GM19035 (cell line): ENCODE measurements around the gene ADAMTSL4.
"Not testable (repeated sequence)": the region's sequence is repeated elsewhere in the genome, so short reads cannot be mapped to it uniquely, and the experiment has no call there.

Experiments used
- ATAC-seq: cut with Tn5 transposase; IDR thresholded peaks from one replicate; pipeline ENCODE4 v1.9.1; 2021; ENCODE audit not compliant: unreplicated experiment

Gene ADAMTSL4

DNA sequence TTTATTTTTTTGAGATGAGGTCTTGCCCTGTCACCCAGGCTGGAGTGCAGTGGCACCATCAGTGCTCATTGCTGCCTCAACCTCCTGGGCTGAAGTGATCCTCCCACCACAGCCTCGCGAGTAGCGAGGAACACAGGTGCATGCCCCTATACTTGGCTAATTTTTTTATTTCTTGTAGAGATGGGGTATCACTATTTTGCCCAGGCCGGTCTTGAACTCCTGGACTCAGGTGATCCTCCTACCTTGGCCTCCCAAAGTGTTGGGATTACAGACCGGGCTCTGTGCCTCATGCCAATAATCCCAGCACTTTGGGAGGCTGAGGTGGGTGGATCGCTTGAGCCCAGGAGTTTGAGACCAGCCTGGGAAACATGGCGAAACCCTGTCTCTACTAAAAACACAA is 32.2 kb downstream of the ADAMTSL4 start:
- not testable (repeated sequence) for ATAC-seq

DNA sequence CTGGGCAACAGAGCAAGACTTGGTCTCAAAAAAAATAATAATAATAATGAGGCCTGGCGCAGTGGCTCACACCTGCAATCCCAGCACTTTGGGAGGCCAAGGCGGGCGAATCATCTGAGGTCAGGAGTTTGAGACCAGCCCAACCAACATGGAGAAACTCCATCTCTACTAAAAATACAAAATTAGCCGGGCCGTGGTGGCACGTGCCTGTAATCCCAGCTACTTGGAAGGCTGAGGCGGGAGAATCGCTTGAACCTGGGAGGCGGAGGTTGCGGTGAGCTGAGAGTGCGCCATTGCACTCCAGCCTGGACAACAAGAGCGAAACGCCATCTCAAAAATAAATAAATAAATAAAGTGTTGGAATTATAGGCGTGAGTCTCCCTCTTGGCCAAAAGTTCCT is 32.8 kb downstream of the ADAMTSL4 start:
- not testable (repeated sequence) for ATAC-seq

DNA sequence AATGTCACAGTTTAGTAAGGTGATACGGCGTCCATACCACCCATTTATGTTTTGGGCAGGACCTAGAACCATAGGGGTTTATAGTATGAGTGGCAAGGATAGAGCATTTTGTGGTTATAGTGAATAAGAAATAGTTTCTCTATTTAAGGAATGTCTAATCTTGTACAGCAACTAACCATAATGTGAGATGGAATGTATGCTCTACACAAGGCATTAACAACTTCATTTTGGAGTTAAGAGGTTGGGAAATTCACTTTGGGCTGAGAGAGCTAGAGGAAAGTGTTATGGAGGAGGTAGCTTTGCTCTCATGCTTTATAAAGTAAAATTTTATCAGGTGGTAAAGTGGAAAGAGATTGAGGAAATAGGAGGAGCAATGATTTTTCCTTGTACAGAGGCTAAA is 33.2 kb downstream of the ADAMTSL4 start:
- ATAC-seq = no peak

DNA sequence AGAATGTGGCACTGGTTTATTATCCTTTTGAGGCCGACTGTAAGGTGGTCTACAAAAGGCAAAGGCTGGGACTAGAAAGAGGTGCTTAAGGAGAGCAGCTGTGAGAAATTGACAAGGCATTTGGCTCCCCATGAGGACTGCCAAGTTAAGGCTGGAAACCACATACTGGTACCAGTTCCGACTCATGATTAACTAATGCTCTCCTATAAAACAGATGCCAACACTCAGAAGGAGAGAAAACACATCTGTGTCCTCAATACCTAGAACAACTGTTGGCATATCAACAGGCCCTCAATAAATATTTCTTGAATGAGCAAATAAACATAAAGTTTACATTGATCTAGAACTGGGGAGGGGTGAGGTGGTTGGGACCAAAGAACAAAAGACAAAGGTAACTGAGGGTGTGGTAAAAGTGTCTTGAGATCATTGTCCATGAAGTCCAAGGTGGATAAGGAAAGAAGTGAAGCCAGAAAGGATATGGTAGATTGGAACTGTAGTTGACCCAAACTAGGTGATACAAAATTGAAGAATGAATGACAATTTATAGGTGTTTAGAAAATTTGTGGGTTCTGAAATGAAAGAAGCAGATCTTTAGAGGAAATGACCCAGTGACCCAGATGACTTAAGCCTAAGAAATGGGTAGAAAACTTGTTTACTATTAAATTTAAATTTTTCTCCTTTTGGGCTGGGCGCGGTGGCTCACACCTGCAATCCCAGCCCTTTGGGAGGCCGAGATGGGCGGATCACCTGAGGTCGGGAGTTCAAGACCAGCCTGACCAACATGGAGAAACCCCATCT is 47.1 kb downstream of the ADAMTSL4 start:
- no peak for ATAC-seq

DNA sequence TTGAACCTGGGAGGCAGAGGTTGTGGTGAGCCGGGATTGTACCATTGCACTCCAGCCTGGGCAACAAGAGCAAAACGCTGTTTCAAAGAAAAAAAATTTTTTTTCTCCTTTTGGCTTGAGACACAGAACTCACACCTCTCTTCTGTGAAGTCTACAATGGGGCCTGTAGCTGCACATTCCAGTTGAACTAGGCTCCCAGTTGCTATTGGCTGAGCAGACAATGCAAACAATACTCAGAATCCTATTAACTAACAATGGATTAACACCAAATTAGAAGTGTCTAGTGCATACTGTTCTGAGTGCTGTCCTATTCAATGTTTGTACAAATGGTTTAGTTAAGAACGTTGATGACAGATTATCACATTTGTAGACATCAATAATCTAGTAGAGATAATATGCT is 47.8 kb downstream of the ADAMTSL4 start:
- no peak for ATAC-seq

DNA sequence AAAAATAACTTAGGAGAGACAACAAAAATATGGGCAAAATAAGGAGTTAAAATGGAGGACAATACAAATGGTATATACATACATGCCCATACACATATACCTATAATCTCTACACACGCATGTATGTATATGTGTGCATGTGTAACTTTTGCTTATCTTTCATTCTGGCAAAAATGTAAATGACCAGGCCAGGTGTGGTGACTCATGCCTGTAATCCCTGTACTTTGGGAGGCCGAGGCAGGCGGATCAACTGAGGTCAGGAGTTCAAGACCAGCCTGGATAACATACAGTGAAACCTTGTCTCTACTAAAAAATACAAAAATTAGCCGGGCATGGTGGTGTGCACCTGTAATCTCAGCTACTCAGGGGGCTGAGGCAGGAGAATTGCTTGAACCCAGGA is 49.1 kb downstream of the ADAMTSL4 start:
- ATAC-seq = not testable (repeated sequence)

DNA sequence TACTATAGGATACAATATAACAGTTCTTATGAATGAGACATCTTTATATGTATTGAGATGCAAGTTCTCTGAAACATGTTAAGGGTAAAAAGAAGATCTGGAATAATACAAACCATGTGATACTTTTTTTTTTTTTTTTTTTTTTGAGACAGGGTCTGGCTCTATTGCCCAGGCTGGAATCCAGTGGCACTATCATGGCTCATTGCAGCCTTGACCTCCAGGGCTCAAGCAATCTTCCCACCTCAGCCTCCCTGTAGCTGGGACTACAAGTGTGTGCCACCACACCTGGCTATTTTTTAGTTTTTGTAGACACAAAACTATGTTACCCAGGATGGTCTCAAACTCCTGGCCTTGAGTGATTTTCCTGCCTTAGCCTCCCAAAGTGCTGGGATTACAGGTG is 52.3 kb downstream of the ADAMTSL4 start:
- no peak for ATAC-seq

DNA sequence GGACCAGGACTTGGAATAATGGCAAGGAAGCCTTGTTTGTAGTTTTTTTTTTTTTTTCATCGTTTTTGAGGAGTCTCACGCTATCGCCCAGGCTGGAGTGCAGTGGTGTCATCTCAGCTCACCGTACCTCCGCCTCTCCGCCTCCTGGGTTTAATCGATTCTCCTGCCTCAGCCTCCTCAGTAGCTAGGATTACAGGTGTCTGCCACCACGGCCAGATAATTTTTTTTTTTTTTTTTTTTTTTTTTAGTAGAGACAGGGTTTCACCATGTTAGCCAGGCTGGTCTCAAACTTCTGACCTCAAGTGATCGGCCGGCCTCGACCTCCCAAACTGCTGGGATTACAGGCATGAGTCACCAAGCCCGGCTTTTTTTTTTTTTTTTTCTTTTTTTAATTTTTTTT is 53.2 kb downstream of the ADAMTSL4 start:
- ATAC-seq = not testable (repeated sequence)

DNA sequence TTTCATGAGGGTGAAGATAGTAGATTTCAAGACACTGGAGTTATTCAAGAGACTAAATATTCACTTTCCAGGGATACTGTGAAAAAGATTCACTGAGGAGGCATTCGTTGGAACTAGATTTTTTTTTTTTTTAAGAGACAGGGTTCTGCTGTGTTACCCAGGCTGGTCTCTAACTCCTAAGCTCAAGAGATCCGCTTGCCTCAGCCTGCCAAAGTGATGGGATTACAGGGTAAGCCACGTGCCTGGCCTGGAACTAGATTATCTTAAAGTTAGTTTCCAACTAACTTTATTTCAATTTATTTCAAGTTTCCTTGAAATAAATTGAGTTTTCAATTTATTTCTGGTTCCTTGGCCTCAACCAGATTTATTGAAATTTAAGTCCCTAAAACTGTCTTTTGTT is 54.5 kb downstream of the ADAMTSL4 start:
- no peak for ATAC-seq

DNA sequence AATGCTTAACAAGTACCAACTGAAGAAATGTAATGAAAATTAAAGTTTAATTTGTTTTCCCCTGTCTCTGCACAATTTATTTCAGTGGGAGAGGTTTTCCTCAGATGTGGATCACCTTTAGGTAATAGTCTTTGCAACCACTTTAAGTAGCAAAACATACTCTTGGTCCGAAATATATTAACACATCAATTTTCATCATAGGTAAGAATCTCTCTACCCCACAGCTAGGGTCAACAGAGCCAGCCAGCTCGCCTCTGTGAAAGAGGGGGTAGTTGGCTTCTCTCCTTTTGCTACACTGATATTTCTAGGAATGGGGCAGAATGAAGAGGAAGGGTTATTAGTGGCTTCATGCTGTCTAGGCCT is 55.0 kb downstream of the ADAMTSL4 start:
- ATAC-seq = no peak

DNA sequence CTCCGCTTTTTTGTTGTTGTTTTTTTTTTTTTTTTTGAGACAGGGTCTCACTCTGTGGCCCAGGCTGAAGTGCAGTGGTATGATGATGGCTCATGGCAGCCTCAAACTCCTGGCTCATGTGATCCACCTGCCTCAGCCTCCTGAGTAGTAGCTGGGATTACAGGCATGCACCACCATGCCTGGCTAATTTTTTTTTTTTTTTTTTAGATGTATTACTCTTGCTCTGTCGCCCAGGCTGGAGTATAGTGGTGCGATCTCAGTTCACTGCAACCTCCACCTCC is 56.2 kb downstream of the ADAMTSL4 start:
- ATAC-seq = not testable (repeated sequence)

DNA sequence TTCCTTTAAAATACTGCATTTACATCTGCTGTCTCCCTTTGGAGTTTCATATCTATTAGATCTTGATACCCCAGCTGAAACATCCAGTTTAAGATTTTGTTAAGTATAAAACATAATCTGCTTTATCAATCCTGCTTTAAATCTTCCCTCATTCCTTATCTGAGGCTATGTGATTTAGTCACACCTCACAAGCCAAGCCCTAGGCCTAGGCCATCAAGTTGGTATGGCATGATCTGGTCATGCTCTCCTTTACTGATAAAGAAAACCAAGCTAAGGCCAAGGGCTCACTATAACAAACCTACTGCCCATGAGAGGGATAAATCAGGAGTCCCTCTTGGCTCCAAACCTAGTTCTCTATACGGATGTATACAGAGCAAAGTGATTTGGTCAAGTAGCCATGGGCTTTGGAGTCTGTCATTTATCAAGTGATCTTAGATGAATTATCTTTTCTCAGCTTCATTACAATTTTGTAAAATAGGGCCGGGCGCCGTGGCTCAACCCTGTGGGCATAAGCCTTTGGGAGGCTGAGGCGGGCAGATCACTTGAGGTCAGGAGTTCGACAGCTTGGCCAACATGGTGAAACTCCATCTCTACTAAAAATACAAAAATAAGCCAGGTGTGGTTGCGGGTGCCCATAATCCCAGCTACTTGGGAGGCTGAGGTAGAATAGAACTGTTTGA is 57.4 kb downstream of the ADAMTSL4 start:
- no peak for ATAC-seq

DNA sequence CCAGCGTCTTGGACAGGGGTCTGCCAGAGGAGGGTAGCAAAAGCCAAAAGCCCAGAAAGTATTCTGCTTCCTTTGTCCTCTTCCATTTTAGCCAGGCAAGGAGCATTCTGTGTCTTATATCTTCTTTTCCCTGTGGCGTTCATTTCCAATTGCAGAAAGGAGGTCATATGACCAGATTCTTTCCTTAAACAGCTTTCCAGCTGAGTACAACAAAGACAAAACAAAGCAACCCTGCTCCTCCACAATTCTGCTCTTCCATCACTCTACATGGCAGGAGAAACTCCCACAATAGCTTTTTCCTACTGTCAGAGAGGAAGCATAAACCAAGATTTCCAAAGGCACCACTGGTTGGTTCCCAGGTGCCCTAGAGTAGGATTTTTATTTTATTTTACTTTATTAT is 60.5 kb downstream of the ADAMTSL4 start:
- no peak for ATAC-seq
